Activated T-helper 2 cell treated with anti-CD3 and anti-CD28 coated beads, Interferon-gamma antibody, Interleukin-2, Interleukin-4, amounts not matched to agents 10 μg/mL and 5 μg/mL and 100 μg/mL, durations not matched to agents 14 hours and 24 hours and 36 hours (primary cell): ENCODE results near the gene FBLN1. TPM values are rescaled to one million over a fixed set of nuclear protein-coding genes. Genes with fewer than 3 reads are reported as not detected.
A peak's percentile ranks its signal among the peaks of the same experiment; 100 is the strongest.

ENCODE experiments used
- DNase-seq: peaks from one replicate; pipeline ENCODE4 v3.0.0; 2021; ENCODE audit warnings: low spot score
- H3K27ac Mint-ChIP-seq: one replicate; pipeline ENCODE4 v1.8.0; 2021; ENCODE audit warnings: mixed read lengths
- H3K27me3 Mint-ChIP-seq: one replicate; pipeline ENCODE4 v1.8.0; 2021; ENCODE audit warnings: low read depth, mixed read lengths
- H3K36me3 Mint-ChIP-seq: one replicate; pipeline ENCODE4 v1.8.0; 2021; ENCODE audit warnings: low read depth, mixed read lengths
- H3K4me1 Mint-ChIP-seq: one replicate; pipeline ENCODE4 v1.8.0; 2021; ENCODE audit warnings: low read depth, mixed read lengths
- H3K4me3 Mint-ChIP-seq: one replicate; pipeline ENCODE4 v1.8.0; 2021; ENCODE audit warnings: low read depth, mild to moderate bottlenecking, moderate library complexity, mixed read lengths
- H3K9me3 Mint-ChIP-seq: one replicate; pipeline ENCODE4 v1.8.0; 2021; ENCODE audit warnings: mixed read lengths
- intact Hi-C: fragments of 100-400 bp; cut with micrococcal nuclease; formaldehyde crosslinking; loops from one replicate; pipeline ENCODE4 v1.15.1; 2023
- total RNA-seq: library from RNA; stranded (reverse); gene quantifications from 2 replicates; pipeline ENCODE4 v1.2.3, GENCODE V29; 2022

The FBLN1 gene
- total RNA-seq, 1 donor from 2014 or later: not detected

DNA sequence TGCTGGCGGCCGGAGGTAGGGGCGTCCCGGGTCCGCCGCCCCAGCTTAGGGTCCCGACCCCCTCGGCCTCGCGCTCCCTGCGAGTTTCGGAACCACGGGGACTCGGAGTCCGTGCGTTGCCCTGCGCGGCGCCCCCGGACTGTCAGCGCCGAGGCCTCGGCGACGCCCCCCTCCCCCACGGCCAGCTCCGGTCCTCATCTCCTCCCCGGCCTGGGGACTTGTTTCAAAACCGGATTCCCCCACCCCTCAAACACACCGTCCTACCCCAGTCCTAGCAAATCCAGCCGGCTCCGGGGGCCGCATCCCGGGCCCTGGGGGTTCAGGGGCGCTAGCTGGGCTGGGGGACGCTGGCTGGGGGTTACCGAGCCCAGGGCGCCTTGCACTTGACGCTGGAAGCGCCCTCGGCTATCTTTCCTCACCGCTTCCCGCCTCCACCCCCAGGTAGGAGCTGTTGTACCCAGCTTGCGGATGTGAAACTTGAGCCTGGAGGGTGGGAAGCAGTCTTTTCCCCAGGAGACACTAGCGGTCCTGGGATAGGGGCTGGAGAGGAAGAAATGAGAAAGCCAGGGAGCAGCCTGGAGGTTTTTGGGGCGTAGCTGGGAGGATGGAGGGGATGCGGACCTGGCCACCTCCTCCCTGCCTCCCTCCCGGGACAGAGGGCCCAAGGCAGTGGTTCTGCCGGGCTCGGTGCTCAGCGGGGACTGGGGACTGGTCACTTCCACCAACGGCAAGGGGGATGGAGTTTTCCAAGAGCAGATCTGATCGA, 550 bp downstream of the FBLN1 start:
- DNase-seq: no peak
- H3K27ac Mint-ChIP-seq: no peak overlapping the region
- intact Hi-C loops: no loop called here
- no peaks in the 10 kb centered on the region for H3K9me3 Mint-ChIP-seq
- H3K4me1 Mint-ChIP-seq: no peaks in the 10 kb centered on the region
- H3K27me3 Mint-ChIP-seq: peaks cover 40% of the 10 kb centered on the region
- peak overlapping the region; percentile 17 for H3K4me3 Mint-ChIP-seq
- H3K36me3 Mint-ChIP-seq: no peaks in the 10 kb centered on the region

DNA sequence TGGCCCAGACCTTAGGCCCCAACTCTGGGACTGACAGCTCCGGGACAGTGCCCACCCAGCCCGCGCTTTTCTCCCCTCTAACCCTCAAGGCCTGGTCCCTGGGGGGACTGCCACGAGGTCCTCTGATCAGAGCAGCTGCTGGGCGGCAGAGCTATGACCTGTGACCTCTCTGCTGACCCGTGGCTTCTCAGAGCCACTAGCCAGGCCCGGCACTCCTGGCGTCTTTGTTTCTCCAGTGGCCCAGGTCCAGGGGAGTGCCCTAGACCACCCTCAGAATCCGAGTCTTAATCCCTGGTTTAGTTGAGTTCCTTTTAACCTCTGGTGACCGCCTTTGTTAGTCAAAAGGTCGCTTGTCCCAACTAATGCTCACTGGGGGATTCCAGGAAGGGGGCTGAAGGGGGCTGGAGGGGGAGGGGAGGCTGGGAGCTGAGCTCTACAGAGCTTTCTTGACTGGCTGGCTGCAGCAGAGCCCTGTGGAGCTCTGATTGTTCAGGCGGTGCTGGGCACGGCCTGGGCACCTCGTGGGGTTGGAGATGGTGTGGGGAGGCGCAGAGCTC, 1.2 kb downstream of the FBLN1 start:
- Mint-ChIP-seq H3K9me3 (no peaks in the 10 kb centered on the region), H3K36me3 (no peaks in the 10 kb centered on the region), H3K27ac (no peak overlapping the region), H3K27me3 (peaks cover 40% of the 10 kb centered on the region), H3K4me3 (peak overlapping the region; percentile 17), H3K4me1 (no peaks in the 10 kb centered on the region)
- no peak for DNase-seq
- intact Hi-C loops: no loop called here

- Mint-ChIP-seq H3K4me1 (no peaks in the 10 kb centered on the region), H3K4me3 (no peak overlapping the region), H3K9me3 (no peaks in the 10 kb centered on the region), H3K27ac (no peak overlapping the region), H3K36me3 (no peaks in the 10 kb centered on the region), H3K27me3 (peaks cover 40% of the 10 kb centered on the region)
- intact Hi-C loops: no loop called here
- no peak for DNase-seq
These were observed 2.0 kb downstream of the FBLN1 start for GRCh38 chr22:45504373-45505341.

DNA sequence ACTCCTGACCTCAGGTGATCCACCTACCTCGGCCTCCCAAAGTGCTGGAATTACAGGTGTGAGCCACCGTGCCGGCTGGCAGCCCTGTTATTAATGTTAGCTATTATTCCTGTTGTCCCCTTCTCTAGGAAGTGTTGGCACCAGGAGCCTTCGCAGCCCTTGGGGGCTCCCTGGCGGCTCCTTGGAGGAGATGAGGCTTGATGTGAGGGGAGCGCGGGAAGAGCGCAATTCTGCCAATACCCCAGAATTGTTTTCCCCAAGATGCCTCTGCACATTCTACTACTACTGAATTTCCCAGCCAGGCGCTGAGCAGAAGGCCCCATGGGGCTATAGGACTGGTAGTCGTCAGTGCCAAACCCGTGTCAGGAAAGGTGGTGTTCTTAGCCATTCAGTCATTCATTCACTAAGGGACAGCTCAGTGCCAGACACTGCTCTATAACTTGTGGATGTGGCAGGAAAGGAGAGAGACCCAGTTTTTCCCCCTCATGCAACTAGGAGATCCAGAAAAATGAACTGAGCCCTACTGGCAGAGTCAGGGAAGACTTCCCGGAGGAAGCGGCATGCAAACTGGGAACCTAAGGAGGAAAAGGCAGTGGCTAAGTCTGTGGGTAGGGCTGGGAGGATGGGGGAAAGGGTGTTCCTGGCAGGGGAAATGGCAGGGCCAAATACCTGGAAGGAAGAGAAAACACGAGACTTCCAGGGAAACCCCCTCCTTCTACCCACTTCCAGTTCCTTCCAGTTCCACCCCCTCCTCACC, 3.5 kb downstream of the FBLN1 start:
- H3K9me3 Mint-ChIP-seq: no peaks in the 10 kb centered on the region
- no peaks in the 10 kb centered on the region for H3K36me3 Mint-ChIP-seq
- no peak for DNase-seq
- intact Hi-C loops: no loop called here
- H3K4me1 Mint-ChIP-seq: no peaks in the 10 kb centered on the region
- H3K27me3 Mint-ChIP-seq: peaks cover 30% of the 10 kb centered on the region
- no peak overlapping the region for H3K4me3 Mint-ChIP-seq
- H3K27ac Mint-ChIP-seq: no peak overlapping the region

- no peak overlapping the region for H3K27ac Mint-ChIP-seq
- H3K4me1 Mint-ChIP-seq: no peaks in the 10 kb centered on the region
- no peak overlapping the region for H3K4me3 Mint-ChIP-seq
- no peaks in the 10 kb centered on the region for H3K9me3 Mint-ChIP-seq
- H3K27me3 Mint-ChIP-seq: peaks cover 26% of the 10 kb centered on the region
- intact Hi-C loops: no loop called here
- H3K36me3 Mint-ChIP-seq: no peaks in the 10 kb centered on the region
- DNase-seq: no peak
These were observed 4.2 kb downstream of the FBLN1 start for GRCh38 chr22:45506816-45507360.

- Mint-ChIP-seq H3K36me3 (no peaks in the 10 kb centered on the region), H3K4me1 (no peaks in the 10 kb centered on the region), H3K27me3 (peaks cover 25% of the 10 kb centered on the region), H3K4me3 (no peak overlapping the region), H3K27ac (no peak overlapping the region), H3K9me3 (no peaks in the 10 kb centered on the region)
- intact Hi-C loops: no loop called here
- no peak for DNase-seq
These were observed 5.1 kb downstream of the FBLN1 start for GRCh38 chr22:45507798-45508197.

DNA sequence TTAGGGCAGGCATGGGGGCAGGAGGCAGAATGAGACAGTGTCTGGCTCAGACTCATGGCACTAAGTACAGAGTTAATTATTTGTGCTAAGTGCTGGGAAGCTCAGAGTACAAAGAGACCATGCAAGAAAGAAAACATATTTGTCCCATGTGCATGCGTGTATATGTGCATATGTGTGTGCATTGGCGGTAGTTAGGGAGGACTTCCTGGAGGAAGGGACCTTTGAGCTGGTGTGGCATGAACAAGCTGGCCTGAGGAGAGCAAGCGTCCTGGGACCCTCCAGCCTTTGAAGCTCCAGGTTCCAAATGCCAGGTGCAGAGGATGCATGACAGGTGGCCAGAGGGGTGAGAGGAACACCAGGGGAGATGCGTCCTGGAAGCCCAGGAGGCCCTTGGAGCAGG, 6.1 kb downstream of the FBLN1 start:
- Mint-ChIP-seq H3K9me3 (no peaks in the 10 kb centered on the region), H3K4me3 (no peak overlapping the region), H3K27me3 (peaks cover 19% of the 10 kb centered on the region), H3K27ac (no peak overlapping the region), H3K4me1 (no peaks in the 10 kb centered on the region), H3K36me3 (no peaks in the 10 kb centered on the region)
- intact Hi-C loops: no loop called here
- no peak for DNase-seq

GRCh38 chr22:45510376-45511232, 7.9 kb downstream of the FBLN1 start:
- intact Hi-C loops: no loop called here
- Mint-ChIP-seq H3K36me3 (no peaks in the 10 kb centered on the region), H3K27ac (no peak overlapping the region), H3K9me3 (no peaks in the 10 kb centered on the region), H3K27me3 (peaks cover 4% of the 10 kb centered on the region), H3K4me1 (no peaks in the 10 kb centered on the region), H3K4me3 (no peak overlapping the region)
- DNase-seq: no peak

DNA sequence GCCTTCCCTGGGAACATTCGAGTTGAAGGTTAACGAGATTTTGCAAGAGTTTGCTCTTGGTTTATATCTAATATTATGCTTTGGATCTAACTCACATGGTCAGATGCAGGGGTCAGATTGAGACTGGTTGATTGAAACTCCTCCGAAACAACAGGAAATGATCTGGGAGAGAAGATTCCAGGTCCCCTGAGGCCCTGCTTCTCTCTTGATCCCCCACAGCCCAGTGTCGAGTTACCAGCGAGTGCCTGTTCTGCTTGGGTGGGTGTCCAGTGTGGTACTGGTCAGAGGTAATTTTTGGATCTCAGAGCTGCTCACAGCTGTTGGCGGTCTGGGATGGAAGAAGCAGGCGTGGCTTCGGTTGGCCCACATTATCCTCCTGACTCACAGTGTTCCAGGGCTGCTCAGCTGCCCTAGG, 9.2 kb downstream of the FBLN1 start:
- Mint-ChIP-seq H3K36me3 (no peaks in the 10 kb centered on the region), H3K4me3 (no peak overlapping the region), H3K27ac (no peak overlapping the region), H3K27me3 (no peaks in the 10 kb centered on the region), H3K9me3 (no peaks in the 10 kb centered on the region), H3K4me1 (no peaks in the 10 kb centered on the region)
- no peak for DNase-seq
- intact Hi-C loops: no loop called here

DNA sequence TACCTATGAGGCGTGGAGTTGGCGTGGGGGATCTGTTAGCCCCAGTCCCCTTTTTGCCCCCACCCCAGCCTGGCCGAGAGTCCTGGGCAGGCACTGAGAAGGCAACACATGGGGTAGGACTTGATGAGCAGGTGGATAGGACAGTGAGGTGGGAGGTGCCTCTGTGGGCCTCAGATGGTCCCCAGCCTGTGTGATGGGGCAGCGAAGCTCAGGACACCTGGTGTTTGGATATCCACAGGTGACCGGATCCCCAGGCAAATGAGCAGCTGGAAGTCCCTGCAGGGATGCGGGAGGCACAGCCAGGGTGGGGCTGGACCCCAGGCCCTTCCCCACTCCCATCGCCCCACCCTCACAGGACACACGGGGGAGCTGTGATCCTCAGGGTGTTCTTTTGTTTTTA, 9.7 kb downstream of the FBLN1 start:
- Mint-ChIP-seq H3K36me3 (no peaks in the 10 kb centered on the region), H3K9me3 (no peaks in the 10 kb centered on the region), H3K4me1 (no peaks in the 10 kb centered on the region), H3K4me3 (no peak overlapping the region), H3K27me3 (no peaks in the 10 kb centered on the region), H3K27ac (no peak overlapping the region)
- intact Hi-C loops: no loop called here
- DNase-seq: no peak

DNA sequence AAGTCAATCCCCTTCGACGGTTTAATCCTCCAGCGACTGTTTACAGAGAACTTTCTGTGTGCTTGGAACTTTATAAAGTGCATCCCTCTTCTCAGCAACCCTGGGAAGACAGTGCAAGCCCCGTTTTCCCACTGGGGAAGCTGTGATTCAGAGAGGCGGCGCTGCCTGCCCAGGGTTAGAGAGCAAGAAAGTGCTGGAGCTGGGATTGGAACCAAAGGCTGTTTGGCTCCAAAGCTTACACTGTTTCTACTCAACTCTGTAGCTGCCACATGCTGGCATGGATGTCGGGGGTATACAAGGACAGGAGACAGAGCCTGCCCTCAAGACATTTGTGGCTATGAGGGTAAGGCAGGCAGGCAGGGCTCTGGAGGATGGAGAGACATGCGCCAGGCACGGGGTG, 13.0 kb downstream of the FBLN1 start:
- H3K27ac Mint-ChIP-seq: no peak overlapping the region
- DNase-seq: no peak

More for the DNA sequence above, 13.0 kb downstream of the FBLN1 start:
- Mint-ChIP-seq H3K27me3 (no peaks in the 10 kb centered on the region), H3K4me1 (no peaks in the 10 kb centered on the region), H3K4me3 (no peak overlapping the region), H3K36me3 (no peaks in the 10 kb centered on the region), H3K9me3 (no peaks in the 10 kb centered on the region)
- intact Hi-C loops: no loop called here
